Ascending aorta (tissue), 2 donors: Measurements from ENCODE around the gene GATAD2A. TPM values are rescaled to one million over a fixed set of nuclear protein-coding genes. Genes with fewer than 3 reads are reported as not detected.

Experiments
- DNase-seq, 2 donors: peaks; one replicate each; pipeline ENCODE4 v3.0.0-alpha.2; 2019; ENCODE audit warnings: low spot score in 2 of 2
- H3K27ac ChIP-seq, 2 donors: fragments of 200-600 bp; sonication (generic); one replicate each; pipeline ENCODE4 v1.5.1; 2016 to 2017; ENCODE audit warnings: mild to moderate bottlenecking in 1 of 2
- H3K27me3 ChIP-seq: fragments of 200-600 bp; sonication (generic); one replicate; pipeline ENCODE4 v1.5.1; 2017
- H3K36me3 ChIP-seq, 2 donors: fragments of 200-600 bp; sonication (generic); one replicate each; pipeline ENCODE4 v1.5.1; 2016
- H3K4me1 ChIP-seq, 2 donors: fragments of 200-600 bp; sonication (generic); one replicate each; pipeline ENCODE4 v1.5.1; 2016 to 2017; ENCODE audit warnings: mild to moderate bottlenecking in 1 of 2
- H3K4me3 ChIP-seq, 2 donors: fragments of 200-600 bp; sonication (generic); one replicate each; pipeline ENCODE4 v1.5.1; 2016 to 2017; ENCODE audit warnings: mild to moderate bottlenecking in 1 of 2
- H3K9me3 ChIP-seq, 2 donors: fragments of 200-600 bp; sonication (generic); one replicate each; pipeline ENCODE4 v1.5.1; 2016
- CTCF ChIP-seq, 3 experiments: fragments of 200-600 bp in 2 of 3; fragments of 450-650 bp in 1 of 3; sonication (generic) in 2 of 3; IDR thresholded peaks; one replicate each; pipeline ENCODE4 v1.5.1; 2016 to 2019; ENCODE audit warnings: antibody characterized with exemption in 3 of 3, mild to moderate bottlenecking in 1 of 3, moderate library complexity in 1 of 3
- intact Hi-C: fragments of 100-400 bp; cut with DNase I; formaldehyde crosslinking; loops from one replicate; pipeline ENCODE4 v1.15.1; 2023
- total RNA-seq: library from RNA; depleted of rRNA; stranded (reverse); fragments of >200 nt; gene quantifications from one replicate; pipeline ENCODE4 v1.1.0, GENCODE V29; 2016

Gene GATAD2A
- total RNA-seq, 1 donor from 2014 or later, result 63.3 TPM

DNA sequence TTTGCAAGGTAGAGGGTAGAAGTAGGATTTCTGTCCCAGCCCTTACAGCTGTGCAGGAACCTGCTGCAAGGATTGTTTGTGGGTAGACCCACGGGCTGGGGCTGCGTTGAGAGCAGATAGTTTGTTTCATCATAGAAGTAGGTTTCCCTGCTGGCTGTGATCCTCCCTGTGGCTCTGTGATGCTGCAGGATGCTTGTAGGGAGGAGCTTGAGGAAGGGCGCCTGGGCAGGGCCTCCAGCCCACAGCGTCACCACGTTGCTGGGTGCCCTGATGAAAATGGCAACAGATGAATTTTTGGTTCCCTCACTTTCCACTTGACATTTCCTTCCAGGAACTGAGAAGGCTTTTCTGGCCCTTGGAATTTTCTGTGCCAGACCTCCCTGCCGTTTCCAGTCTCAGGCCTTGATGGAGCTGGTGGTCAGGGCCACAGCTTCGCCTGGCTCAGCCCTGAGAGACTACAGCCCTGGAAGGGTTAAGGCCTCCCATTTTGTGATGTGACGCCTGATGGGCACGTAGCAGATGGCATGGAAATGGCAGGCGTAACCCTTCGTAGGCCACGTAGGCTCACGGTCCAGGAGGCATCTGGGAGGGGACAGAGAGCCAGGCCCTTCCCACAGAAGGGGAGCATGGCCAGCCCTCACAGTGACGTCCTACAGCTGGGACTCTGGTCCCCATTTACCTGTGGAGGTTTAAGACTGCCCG, 42.2 kb downstream of the GATAD2A start:
- Histone ChIP-seq H3K27me3 (no peaks in the 10 kb centered on the region), H3K9me3 (no peaks in the 10 kb centered on the region), H3K27ac (peak overlapping the region in 1 of 2 donors; percentile 2), H3K4me1 (peaks cover 0 to 14% of the 10 kb centered on the region in 2 donors), H3K4me3 (no peak overlapping the region), H3K36me3 (no peaks in the 10 kb centered on the region)
- no peak for TF ChIP-seq CTCF (IDR thresholded peaks at IDR 0.05)
- intact Hi-C loops, result no loop called here
- DNase-seq, result no peak

DNA sequence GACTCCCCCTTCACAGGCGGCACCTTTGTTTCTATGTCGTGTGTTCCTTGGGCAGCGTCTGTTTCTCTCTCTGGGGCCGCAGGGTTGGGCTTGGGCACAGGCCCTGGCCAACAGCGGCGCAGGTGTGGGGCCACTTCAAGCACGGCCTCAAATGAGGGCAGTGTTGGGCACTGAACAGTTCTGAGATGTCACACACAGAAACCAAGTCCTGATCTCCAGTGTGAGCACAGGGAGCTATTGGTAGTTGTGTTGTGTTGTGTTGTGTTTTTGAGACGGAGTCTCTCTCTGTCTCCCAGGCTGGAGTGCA, 42.7 kb downstream of the GATAD2A start:
- Histone ChIP-seq H3K36me3 (no peaks in the 10 kb centered on the region), H3K4me3 (no peak overlapping the region), H3K4me1 (peaks cover 0 to 14% of the 10 kb centered on the region in 2 donors), H3K27ac (peak overlapping the region in 1 of 2 donors; percentile 2), H3K9me3 (no peaks in the 10 kb centered on the region), H3K27me3 (no peaks in the 10 kb centered on the region)
- no peak for TF ChIP-seq CTCF (IDR thresholded peaks at IDR 0.05)
- intact Hi-C loops, result no loop called here
- DNase-seq, result no peak

- H3K4me1 ChIP-seq, result peaks cover 0 to 14% of the 10 kb centered on the region in 2 donors
- no peak overlapping the region for H3K4me3 ChIP-seq
- intact Hi-C loops, result no loop called here
- no peaks in the 10 kb centered on the region for H3K36me3 ChIP-seq
- no peak for DNase-seq
- H3K27ac ChIP-seq, result no peak overlapping the region
- no peak for TF ChIP-seq CTCF (IDR thresholded peaks at IDR 0.05)
- H3K27me3 ChIP-seq, result no peaks in the 10 kb centered on the region
- no peaks in the 10 kb centered on the region for H3K9me3 ChIP-seq
Observed at GRCh38 chr19:19451429-19452242, 46.2 kb downstream of the GATAD2A start.

DNA sequence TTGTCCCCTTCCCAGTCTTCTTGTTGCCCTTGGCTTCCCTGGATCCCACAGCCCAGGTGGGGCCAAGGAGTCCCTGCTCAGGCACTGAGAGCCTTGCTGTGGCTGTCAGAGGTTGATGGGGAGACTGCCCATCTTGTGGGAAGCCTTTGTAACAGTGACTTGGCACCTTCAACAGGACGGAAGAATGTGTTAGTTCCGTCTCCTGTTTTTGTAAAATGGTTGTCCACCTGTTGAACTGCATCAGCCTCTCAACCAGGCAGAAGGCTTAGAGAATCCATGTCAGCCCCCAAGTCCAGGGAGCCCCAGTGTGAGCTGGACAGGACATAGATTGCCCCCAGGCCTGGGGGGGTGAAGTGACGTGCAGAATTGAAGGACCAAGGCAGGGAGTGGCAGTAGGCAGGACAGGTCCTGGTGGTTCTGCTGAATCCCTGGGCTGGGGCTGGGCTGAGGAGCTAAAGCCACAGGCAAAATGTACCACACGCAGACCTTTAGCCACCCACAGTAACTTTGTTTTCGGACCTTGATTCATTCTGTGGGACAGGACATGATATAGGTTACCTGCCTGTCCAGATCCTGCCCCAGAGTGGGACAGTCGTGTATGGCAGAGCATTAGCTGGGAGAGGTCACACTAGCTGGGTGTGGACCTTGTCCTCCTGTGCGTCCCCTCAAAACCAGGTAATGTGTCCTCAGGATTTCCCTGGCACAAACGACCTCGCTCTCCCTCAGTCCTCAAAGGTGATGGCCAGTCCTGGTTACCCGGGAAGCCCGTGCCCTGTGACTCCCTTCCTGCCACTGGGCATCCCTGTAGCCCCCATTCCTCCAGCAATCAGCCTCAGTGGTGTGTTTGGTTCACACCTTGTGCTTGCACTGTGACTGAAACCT, 47.0 kb downstream of the GATAD2A start:
- no peak overlapping the region for H3K27ac ChIP-seq
- H3K4me3 ChIP-seq, result no peak overlapping the region
- no peak for DNase-seq

More for the DNA sequence above, 47.0 kb downstream of the GATAD2A start:
- intact Hi-C loops, result no loop called here
- H3K27me3 ChIP-seq, result no peaks in the 10 kb centered on the region
- no peaks in the 10 kb centered on the region for H3K36me3 ChIP-seq
- H3K4me1 ChIP-seq, result peaks cover 0 to 10% of the 10 kb centered on the region in 2 donors
- TF ChIP-seq CTCF (IDR thresholded peaks at IDR 0.05), result no peak
- no peaks in the 10 kb centered on the region for H3K9me3 ChIP-seq
